T-helper 1 cell treated with Interleukin-12 subunit alpha and Interleukin-12 subunit beta and Interleukin-4 antibody, amounts not matched to agents 30 μg/mL and 1 μg/mL, for 36 hours (primary cell): ENCODE results near the gene FNDC3B.
"Not testable (repeated sequence)": the region's sequence is repeated elsewhere in the genome, so short reads cannot be mapped to it uniquely, and the experiment has no call there.

Experiments used
- H3K27ac Mint-ChIP-seq: one replicate; pipeline ENCODE4 v1.8.0; 2021; ENCODE audit warnings: mild to moderate bottlenecking, mixed read lengths
- H3K27me3 Mint-ChIP-seq: one replicate; pipeline ENCODE4 v1.8.0; 2021; ENCODE audit warnings: low read depth, mixed read lengths
- H3K36me3 Mint-ChIP-seq: one replicate; pipeline ENCODE4 v1.8.0; 2021; ENCODE audit warnings: low read depth, mixed read lengths
- H3K4me1 Mint-ChIP-seq: one replicate; pipeline ENCODE4 v1.8.0; 2021; ENCODE audit warnings: low read depth, mixed read lengths
- H3K4me3 Mint-ChIP-seq: one replicate; pipeline ENCODE4 v1.8.0; 2021; ENCODE audit warnings: mild to moderate bottlenecking, moderate library complexity, mixed read lengths
- H3K9me3 Mint-ChIP-seq: one replicate; pipeline ENCODE4 v1.8.0; 2021; ENCODE audit warnings: mixed read lengths

The FNDC3B gene

GRCh38 chr3:172255321-172255720, 215.9 kb downstream of the FNDC3B start:
- not testable (repeated sequence) for H3K9me3 Mint-ChIP-seq, H3K4me1 Mint-ChIP-seq, H3K27ac Mint-ChIP-seq, H3K27me3 Mint-ChIP-seq, H3K4me3 Mint-ChIP-seq
- H3K36me3 Mint-ChIP-seq: peaks cover 16% of the 10 kb centered on the region

DNA sequence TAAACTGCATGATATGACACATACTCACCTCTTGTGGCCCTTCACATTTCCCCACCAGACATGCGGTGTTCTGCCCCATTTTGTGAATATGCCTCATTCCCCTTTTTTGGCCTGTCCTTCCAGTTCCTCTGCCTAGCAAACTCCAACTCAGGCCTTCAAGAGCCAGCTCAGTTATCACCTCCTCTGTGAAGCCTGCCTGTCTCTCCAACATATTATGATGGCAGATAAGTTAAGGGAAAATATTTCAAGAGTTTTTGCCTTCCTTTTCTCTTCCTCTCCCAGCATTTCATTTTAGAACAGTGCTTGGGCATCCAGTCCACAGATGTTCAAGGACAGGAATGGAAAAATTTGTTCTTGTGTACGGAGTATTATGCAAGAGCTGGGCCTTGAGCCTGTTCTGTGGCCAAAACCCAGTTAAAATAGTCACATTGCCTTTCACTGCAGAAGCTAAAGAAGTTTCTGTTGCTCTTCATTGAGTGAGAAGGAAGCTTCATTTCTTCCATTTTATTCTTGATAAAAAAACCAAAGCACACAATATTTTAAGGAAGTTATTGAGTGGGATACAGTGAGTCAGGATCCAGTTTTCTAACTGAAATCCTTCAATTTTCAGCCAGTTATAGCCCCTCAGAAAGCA, 216.8 kb downstream of the FNDC3B start:
- H3K27me3 Mint-ChIP-seq: no peaks in the 10 kb centered on the region
- no peaks in the 10 kb centered on the region for H3K9me3 Mint-ChIP-seq
- peaks cover 16% of the 10 kb centered on the region for H3K36me3 Mint-ChIP-seq
- no peak overlapping the region for H3K27ac Mint-ChIP-seq
- no peak overlapping the region for H3K4me3 Mint-ChIP-seq
- peaks cover 5% of the 10 kb centered on the region for H3K4me1 Mint-ChIP-seq

DNA sequence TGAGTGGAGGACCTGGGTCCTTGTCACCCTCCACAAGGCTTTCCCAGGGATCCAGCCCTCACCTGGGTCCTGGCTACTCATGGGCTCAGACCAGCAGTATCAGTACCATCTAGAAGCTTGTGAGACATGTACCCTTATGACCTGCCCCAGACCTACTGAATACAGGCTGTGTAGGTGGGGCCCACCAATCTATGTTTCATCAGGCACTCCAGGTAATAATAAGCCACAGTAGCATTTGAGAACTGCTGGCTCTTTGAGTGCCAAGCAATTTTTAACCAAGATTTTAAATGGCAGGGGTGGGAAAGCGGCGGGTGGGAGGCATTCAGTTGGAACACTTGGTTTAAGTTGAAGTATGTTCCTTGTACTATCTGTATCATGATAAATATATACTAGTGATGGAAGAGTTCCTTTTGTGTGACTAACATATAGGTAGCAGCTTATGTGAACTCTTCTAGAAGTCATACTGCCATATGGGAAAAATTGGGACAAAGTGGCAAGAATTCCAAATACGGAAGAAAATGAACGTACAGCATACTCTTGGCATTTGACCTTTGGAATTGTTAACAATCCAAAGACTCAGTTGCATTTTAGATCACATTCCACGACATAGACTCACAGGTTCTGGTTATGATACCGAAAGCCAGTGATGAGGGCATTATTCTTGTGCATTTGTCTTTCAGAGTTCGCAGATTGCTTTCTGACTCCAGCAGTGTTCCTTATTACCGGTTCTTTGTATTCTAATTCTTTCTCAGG, 218.4 kb downstream of the FNDC3B start:
- H3K36me3 Mint-ChIP-seq: peaks cover 18% of the 10 kb centered on the region
- H3K4me1 Mint-ChIP-seq: peaks cover 5% of the 10 kb centered on the region
- no peak overlapping the region for H3K4me3 Mint-ChIP-seq

DNA sequence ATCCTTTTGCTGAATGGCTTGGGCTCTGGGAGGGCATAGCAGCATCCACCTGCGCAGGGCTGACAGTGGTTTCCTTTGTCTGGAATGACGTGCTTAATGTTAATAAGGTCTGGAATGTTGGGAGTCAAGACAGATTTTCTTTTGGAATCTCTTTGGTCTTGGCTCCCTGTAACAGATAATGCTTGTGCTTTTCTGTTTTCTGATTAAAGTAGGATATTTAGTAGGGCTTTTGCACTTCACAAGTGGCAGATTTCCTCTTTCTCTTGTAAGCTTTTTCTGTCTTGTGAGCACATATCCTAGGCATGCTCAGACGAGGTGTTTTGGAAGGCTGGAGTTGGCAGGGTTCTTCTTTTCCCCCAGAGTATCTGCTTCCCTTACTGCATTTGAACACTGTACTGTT, 219.2 kb downstream of the FNDC3B start:
- Mint-ChIP-seq H3K4me1 (peaks cover 5% of the 10 kb centered on the region), H3K27me3 (no peaks in the 10 kb centered on the region), H3K9me3 (no peaks in the 10 kb centered on the region), H3K4me3 (no peak overlapping the region), H3K27ac (no peak overlapping the region), H3K36me3 (peaks cover 18% of the 10 kb centered on the region)

More for the DNA sequence above, 218.4 kb downstream of the FNDC3B start:
- Mint-ChIP-seq H3K27ac (no peak overlapping the region), H3K9me3 (no peaks in the 10 kb centered on the region), H3K27me3 (no peaks in the 10 kb centered on the region)

DNA sequence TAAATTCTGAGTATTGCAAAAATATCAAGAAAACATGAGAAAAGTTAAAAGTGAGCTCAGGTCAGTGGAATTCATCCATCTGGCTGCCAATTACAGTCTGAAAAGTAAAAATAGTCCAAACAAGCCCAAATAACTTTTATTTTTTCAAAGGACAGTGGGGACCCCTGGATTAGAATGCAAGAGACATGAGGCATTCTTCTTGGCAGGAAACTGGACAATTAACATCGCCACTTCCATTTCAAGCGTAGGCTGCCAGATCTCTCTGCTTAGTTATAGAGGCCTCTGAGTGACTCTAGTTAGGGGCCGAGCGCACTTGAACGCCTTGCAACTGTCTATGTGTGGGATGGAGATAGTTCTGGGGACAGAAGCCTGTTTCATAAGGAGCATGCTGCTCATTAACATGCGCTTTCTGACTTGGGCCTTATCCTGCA, 219.7 kb downstream of the FNDC3B start:
- no peak overlapping the region for H3K4me3 Mint-ChIP-seq
- peaks cover 5% of the 10 kb centered on the region for H3K4me1 Mint-ChIP-seq
- H3K36me3 Mint-ChIP-seq: peaks cover 18% of the 10 kb centered on the region
- no peaks in the 10 kb centered on the region for H3K27me3 Mint-ChIP-seq
- H3K9me3 Mint-ChIP-seq: no peaks in the 10 kb centered on the region
- no peak overlapping the region for H3K27ac Mint-ChIP-seq

DNA sequence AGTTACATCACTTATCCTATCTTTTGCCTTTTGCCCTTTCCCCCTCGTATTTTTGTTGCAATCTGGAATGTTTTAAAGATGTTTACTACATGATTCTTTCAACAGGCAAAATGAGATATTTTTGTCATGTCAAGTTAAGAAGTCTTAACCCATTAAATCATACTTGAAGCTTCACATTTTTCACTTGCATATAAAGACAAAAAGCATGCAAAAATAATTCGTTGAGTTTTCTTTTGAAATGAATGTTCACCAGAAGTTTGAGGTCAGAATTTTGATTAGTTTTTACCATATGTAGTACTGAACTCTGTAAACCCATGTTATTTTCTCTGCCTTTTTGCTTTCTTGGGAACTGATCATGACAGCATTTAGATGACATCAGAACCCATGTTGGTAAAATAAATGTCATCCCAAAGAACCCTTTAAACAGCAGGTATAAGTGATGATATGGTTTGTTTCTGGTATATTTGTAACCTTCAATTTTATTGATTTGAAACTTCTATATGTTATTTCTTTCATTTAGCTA, 220.4 kb downstream of the FNDC3B start:
- H3K4me1 Mint-ChIP-seq: peaks cover 1% of the 10 kb centered on the region

GRCh38 chr3:172260381-172260780, 221.0 kb downstream of the FNDC3B start:
- Mint-ChIP-seq H3K36me3 (peaks cover 18% of the 10 kb centered on the region), H3K4me3 (no peak overlapping the region), H3K9me3 (no peaks in the 10 kb centered on the region), H3K4me1 (peaks cover 1% of the 10 kb centered on the region), H3K27ac (no peak overlapping the region), H3K27me3 (no peaks in the 10 kb centered on the region)

More for the DNA sequence above, 220.4 kb downstream of the FNDC3B start:
- Mint-ChIP-seq H3K27ac (no peak overlapping the region), H3K4me3 (no peak overlapping the region), H3K9me3 (no peaks in the 10 kb centered on the region), H3K36me3 (peaks cover 18% of the 10 kb centered on the region), H3K27me3 (no peaks in the 10 kb centered on the region)

DNA sequence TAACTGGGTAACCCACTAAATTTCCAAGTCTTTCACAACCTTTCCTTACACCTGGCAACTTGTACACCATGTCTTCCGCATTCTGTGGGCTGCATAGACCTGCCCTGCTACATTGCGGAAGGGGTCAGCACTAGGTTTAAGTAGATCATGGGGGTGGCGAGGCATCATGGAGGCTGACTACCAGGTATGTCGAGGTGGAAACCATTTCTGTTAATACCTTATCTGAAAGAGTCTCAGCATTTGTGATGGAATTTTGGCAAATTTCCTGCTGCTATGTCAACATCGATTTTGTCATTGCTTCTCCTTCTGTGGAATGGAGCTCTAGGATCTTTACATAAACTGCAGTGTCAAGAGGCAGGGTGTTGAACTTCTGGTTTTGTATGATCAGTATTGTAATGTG, 221.7 kb downstream of the FNDC3B start:
- no peaks in the 10 kb centered on the region for H3K27me3 Mint-ChIP-seq
- peaks cover 16% of the 10 kb centered on the region for H3K36me3 Mint-ChIP-seq
- H3K4me3 Mint-ChIP-seq: no peak overlapping the region
- H3K27ac Mint-ChIP-seq: no peak overlapping the region
- H3K4me1 Mint-ChIP-seq: peaks cover 1% of the 10 kb centered on the region
- no peaks in the 10 kb centered on the region for H3K9me3 Mint-ChIP-seq

GRCh38 chr3:172262991-172263608, 223.7 kb downstream of the FNDC3B start:
- H3K36me3 Mint-ChIP-seq: peaks cover 11% of the 10 kb centered on the region
- no peaks in the 10 kb centered on the region for H3K4me1 Mint-ChIP-seq
- H3K27me3 Mint-ChIP-seq: no peaks in the 10 kb centered on the region
- no peaks in the 10 kb centered on the region for H3K9me3 Mint-ChIP-seq
- no peak overlapping the region for H3K27ac Mint-ChIP-seq
- H3K4me3 Mint-ChIP-seq: no peak overlapping the region

- Mint-ChIP-seq H3K9me3 (no peaks in the 10 kb centered on the region), H3K27ac (no peak overlapping the region), H3K27me3 (no peaks in the 10 kb centered on the region), H3K4me3 (no peak overlapping the region), H3K36me3 (peaks cover 12% of the 10 kb centered on the region), H3K4me1 (no peaks in the 10 kb centered on the region)
Measured at GRCh38 chr3:172263781-172264486, 224.6 kb downstream of the FNDC3B start.

- H3K4me3 Mint-ChIP-seq: no peak overlapping the region
- H3K27me3 Mint-ChIP-seq: no peaks in the 10 kb centered on the region
- peaks cover 15% of the 10 kb centered on the region for H3K36me3 Mint-ChIP-seq
- no peak overlapping the region for H3K27ac Mint-ChIP-seq
- no peaks in the 10 kb centered on the region for H3K4me1 Mint-ChIP-seq
- H3K9me3 Mint-ChIP-seq: no peaks in the 10 kb centered on the region
Measured at GRCh38 chr3:172266103-172266502, 226.7 kb downstream of the FNDC3B start.

GRCh38 chr3:172268425-172268824, 229.0 kb downstream of the FNDC3B start:
- H3K27ac Mint-ChIP-seq: no peak overlapping the region
- no peaks in the 10 kb centered on the region for H3K9me3 Mint-ChIP-seq
- H3K4me1 Mint-ChIP-seq: no peaks in the 10 kb centered on the region
- H3K4me3 Mint-ChIP-seq: no peak overlapping the region
- no peaks in the 10 kb centered on the region for H3K27me3 Mint-ChIP-seq
- peaks cover 11% of the 10 kb centered on the region for H3K36me3 Mint-ChIP-seq

- Mint-ChIP-seq H3K36me3 (peaks cover 11% of the 10 kb centered on the region), H3K27me3 (no peaks in the 10 kb centered on the region), H3K4me1 (no peaks in the 10 kb centered on the region), H3K27ac (no peak overlapping the region), H3K4me3 (no peak overlapping the region), H3K9me3 (no peaks in the 10 kb centered on the region)
Measured at GRCh38 chr3:172268868-172269267, 229.5 kb downstream of the FNDC3B start.

GRCh38 chr3:172270557-172271166, 231.3 kb downstream of the FNDC3B start:
- Mint-ChIP-seq H3K27me3 (no peaks in the 10 kb centered on the region), H3K4me1 (no peaks in the 10 kb centered on the region), H3K4me3 (no peak overlapping the region), H3K9me3 (no peaks in the 10 kb centered on the region), H3K27ac (no peak overlapping the region), H3K36me3 (peaks cover 12% of the 10 kb centered on the region)
